GM10266 (cell line): ENCODE data around the gene BANP.

Experiments used
- DNase-seq: peaks from one replicate; pipeline ENCODE4 v3.0.0; 2012; ENCODE audit errors: extremely low spot score
- CTCF ChIP-seq: IDR thresholded peaks from 2 replicates; pipeline ENCODE4 v1.5.1; 2012; ENCODE audit warnings: mild to moderate bottlenecking, low read depth; ENCODE audit not compliant: control insufficient read depth, insufficient read depth; ENCODE audit errors: missing control alignments

Gene BANP

GRCh38 chr16:88055356-88055755 is 104.1 kb downstream of the BANP start:
- TF ChIP-seq CTCF = no peak
- no peak for DNase-seq

GRCh38 chr16:88056212-88056611 is 105.0 kb downstream of the BANP start:
- DNase-seq = no peak
- TF ChIP-seq CTCF = no peak

- DNase-seq = no peak
Measured at GRCh38 chr16:88057656-88058055, 106.4 kb downstream of the BANP start.

GRCh38 chr16:88058136-88058535 is 106.9 kb downstream of the BANP start:
- TF ChIP-seq CTCF = no peak
- no peak for DNase-seq

More at GRCh38 chr16:88057656-88058055, 106.4 kb downstream of the BANP start:
- TF ChIP-seq CTCF = no peak

GRCh38 chr16:88058817-88059216 is 107.6 kb downstream of the BANP start:
- no peak for DNase-seq
- no peak for TF ChIP-seq CTCF

- no peak for TF ChIP-seq CTCF
- DNase-seq = no peak
Measured at GRCh38 chr16:88059701-88060386, 108.6 kb downstream of the BANP start.

- no peak for DNase-seq
- TF ChIP-seq CTCF = no peak
Measured at GRCh38 chr16:88060524-88061219, 109.4 kb downstream of the BANP start.
